Colon (tissue), 2 donors: Measurements from ENCODE around the gene SLC6A3.

Experiments
- FAIRE-seq: peaks from 2 replicates; lab custom pipeline; 2012; peaks lifted over from hg19 to GRCh38; lab: Jason Lieb, UNC
- donor health status: control.
- donor health status: control.

Gene SLC6A3

GRCh38 chr5:1445313-1445688 is at the start of gene SLC6A3:
Gene SLC6A3, minus strand, starts transcription at chr5:1445440. Its CDS starts 2,243 bp downstream, at chr5:1443197.
- FAIRE-seq = no peak

- no peak for FAIRE-seq
These were observed 48.7 kb upstream of the SLC6A3 start for GRCh38 chr5:1493941-1494340.

GRCh38 chr5:1493413-1493812 is 48.2 kb upstream of the SLC6A3 start:
- FAIRE-seq = no peak

GRCh38 chr5:1492757-1493156 is 47.5 kb upstream of the SLC6A3 start:
- no peak for FAIRE-seq

- no peak for FAIRE-seq
These were observed 45.1 kb upstream of the SLC6A3 start for GRCh38 chr5:1490376-1490775.

GRCh38 chr5:1489754-1490153 is 44.5 kb upstream of the SLC6A3 start:
- FAIRE-seq = no peak

GRCh38 chr5:1488882-1489680 is 43.8 kb upstream of the SLC6A3 start:
- no peak for FAIRE-seq

- FAIRE-seq = no peak
These were observed 42.0 kb upstream of the SLC6A3 start for GRCh38 chr5:1487079-1487764.

GRCh38 chr5:1486271-1486670 is 41.0 kb upstream of the SLC6A3 start:
- no peak for FAIRE-seq

- no peak for FAIRE-seq
These were observed 40.4 kb upstream of the SLC6A3 start for GRCh38 chr5:1485579-1486118.

GRCh38 chr5:1484730-1485578 is 39.7 kb upstream of the SLC6A3 start:
- no peak for FAIRE-seq

GRCh38 chr5:1483856-1484729 is 38.9 kb upstream of the SLC6A3 start:
- no peak for FAIRE-seq

- no peak for FAIRE-seq
These were observed 37.8 kb upstream of the SLC6A3 start for GRCh38 chr5:1483064-1483463.

GRCh38 chr5:1481959-1482331 is 36.7 kb upstream of the SLC6A3 start:
- no peak for FAIRE-seq

GRCh38 chr5:1481266-1481958 is 36.2 kb upstream of the SLC6A3 start:
- no peak for FAIRE-seq

GRCh38 chr5:1480806-1481205 is 35.6 kb upstream of the SLC6A3 start:
- FAIRE-seq = no peak

GRCh38 chr5:1480217-1480616 is 35.0 kb upstream of the SLC6A3 start:
- FAIRE-seq = no peak

- FAIRE-seq = no peak
These were observed 34.4 kb upstream of the SLC6A3 start for GRCh38 chr5:1479581-1480188.

GRCh38 chr5:1479066-1479465 is 33.8 kb upstream of the SLC6A3 start:
- FAIRE-seq = no peak

- FAIRE-seq = no peak
These were observed 33.2 kb upstream of the SLC6A3 start for GRCh38 chr5:1478271-1479035.
